ENCODE measurements around the gene SYNRG.

The SYNRG gene, protein sequence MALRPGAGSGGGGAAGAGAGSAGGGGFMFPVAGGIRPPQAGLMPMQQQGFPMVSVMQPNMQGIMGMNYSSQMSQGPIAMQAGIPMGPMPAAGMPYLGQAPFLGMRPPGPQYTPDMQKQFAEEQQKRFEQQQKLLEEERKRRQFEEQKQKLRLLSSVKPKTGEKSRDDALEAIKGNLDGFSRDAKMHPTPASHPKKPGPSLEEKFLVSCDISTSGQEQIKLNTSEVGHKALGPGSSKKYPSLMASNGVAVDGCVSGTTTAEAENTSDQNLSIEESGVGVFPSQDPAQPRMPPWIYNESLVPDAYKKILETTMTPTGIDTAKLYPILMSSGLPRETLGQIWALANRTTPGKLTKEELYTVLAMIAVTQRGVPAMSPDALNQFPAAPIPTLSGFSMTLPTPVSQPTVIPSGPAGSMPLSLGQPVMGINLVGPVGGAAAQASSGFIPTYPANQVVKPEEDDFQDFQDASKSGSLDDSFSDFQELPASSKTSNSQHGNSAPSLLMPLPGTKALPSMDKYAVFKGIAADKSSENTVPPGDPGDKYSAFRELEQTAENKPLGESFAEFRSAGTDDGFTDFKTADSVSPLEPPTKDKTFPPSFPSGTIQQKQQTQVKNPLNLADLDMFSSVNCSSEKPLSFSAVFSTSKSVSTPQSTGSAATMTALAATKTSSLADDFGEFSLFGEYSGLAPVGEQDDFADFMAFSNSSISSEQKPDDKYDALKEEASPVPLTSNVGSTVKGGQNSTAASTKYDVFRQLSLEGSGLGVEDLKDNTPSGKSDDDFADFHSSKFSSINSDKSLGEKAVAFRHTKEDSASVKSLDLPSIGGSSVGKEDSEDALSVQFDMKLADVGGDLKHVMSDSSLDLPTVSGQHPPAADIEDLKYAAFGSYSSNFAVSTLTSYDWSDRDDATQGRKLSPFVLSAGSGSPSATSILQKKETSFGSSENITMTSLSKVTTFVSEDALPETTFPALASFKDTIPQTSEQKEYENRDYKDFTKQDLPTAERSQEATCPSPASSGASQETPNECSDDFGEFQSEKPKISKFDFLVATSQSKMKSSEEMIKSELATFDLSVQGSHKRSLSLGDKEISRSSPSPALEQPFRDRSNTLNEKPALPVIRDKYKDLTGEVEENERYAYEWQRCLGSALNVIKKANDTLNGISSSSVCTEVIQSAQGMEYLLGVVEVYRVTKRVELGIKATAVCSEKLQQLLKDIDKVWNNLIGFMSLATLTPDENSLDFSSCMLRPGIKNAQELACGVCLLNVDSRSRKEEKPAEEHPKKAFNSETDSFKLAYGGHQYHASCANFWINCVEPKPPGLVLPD (N-terminal part only)

DNA sequence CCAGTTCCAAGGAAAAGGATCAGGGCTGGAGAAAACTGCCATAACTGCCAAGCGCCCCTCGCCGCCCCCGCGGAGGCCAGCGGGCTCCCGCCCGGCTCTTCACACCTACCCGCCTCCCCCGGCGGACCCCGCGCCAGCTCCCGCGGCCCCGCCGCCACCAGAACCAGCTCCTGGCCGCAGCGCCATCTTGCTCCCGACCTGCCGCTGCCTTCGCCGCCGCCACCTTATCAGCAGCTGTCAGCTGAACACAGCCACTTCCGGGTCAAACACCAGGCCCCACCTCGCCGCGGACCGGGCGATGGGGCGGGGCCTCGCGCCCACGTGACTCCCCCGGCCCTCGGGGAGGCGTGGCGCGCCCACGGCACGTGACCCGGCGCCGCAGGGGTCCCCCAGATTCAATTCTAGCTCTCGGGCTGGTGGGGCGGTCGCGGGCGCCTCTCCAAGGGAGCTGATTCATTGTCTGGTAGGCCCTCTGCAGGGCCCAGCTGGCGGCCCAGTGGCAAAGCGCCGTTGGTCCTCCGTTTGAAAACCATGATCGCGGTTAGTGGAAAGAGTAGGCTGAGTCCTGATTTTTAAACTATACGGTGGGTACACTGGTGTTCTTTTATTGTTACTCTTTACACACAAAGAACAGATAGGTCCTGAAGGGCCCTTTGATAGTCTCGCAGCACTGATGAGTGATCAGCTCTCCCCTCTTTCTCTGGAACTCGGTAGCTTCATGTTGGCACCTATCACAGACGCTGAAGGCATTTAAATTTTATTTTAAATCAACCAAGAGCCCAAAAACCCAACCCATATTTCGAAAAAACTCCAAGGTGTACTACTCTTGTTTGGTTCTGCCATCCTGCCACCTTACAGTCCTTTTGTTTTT lies at the start of gene SYNRG:
Gene SYNRG (minus strand): TSS at position 249 of the 871 bp plus-strand sequence. CDS start 63 bp downstream, at position 186.
- H3K4me1 Mint-ChIP-seq, result peaks cover 23% of the 10 kb centered on the region
- peak within 1 kb of the TSS; percentile 99 to 100 (median 99) for H3K27ac Mint-ChIP-seq
- H3K4me3 Mint-ChIP-seq, result peak within 1 kb of the TSS; percentile 89 to 98 (median 90)
- H3K36me3 Mint-ChIP-seq (ENCODE audit: low read depth), result peaks cover 44% of the 10 kb centered on the region
- TF ChIP-seq, protein P1, sequence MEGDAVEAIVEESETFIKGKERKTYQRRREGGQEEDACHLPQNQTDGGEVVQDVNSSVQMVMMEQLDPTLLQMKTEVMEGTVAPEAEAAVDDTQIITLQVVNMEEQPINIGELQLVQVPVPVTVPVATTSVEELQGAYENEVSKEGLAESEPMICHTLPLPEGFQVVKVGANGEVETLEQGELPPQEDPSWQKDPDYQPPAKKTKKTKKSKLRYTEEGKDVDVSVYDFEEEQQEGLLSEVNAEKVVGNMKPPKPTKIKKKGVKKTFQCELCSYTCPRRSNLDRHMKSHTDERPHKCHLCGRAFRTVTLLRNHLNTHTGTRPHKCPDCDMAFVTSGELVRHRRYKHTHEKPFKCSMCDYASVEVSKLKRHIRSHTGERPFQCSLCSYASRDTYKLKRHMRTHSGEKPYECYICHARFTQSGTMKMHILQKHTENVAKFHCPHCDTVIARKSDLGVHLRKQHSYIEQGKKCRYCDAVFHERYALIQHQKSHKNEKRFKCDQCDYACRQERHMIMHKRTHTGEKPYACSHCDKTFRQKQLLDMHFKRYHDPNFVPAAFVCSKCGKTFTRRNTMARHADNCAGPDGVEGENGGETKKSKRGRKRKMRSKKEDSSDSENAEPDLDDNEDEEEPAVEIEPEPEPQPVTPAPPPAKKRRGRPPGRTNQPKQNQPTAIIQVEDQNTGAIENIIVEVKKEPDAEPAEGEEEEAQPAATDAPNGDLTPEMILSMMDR (IDR thresholded peaks at IDR 0.05; ENCODE audit: unreplicated experiment in 3 of 3), result peak; percentile 40 to 52 (median 47)
- peaks cover 3% of the 10 kb centered on the region for H3K9me3 Mint-ChIP-seq
- H3K27me3 Mint-ChIP-seq (ENCODE audit: low read depth), result no peaks in the 10 kb centered on the region

DNA sequence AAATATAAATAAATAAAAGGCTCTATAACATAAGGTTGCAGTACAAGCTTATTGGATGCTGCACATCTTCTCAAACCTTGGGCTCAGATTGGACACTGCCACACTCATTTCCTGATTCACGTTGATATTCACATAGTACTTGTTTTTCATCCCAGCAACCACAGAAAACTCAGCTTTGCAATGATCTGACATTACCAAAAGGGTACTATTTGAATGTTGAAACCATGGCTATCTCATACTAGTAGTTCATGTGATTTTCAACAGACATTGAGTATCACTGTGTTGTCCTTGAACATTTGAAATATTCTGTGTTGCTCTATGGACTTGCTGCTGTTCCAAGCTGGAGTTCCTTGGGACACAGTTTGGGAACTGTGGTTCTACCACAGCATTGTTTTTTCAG lies 48.0 kb upstream of the SYNRG start:
- Mint-ChIP-seq H3K4me1 (no peaks in the 10 kb centered on the region), H3K27me3 (ENCODE audit: low read depth) (peaks cover 6% of the 10 kb centered on the region), H3K9me3 (no peaks in the 10 kb centered on the region), H3K4me3 (no peak overlapping the region), H3K36me3 (ENCODE audit: low read depth) (no peaks in the 10 kb centered on the region), H3K27ac (no peak overlapping the region)
- TF ChIP-seq, protein P1 (IDR thresholded peaks at IDR 0.05; ENCODE audit: unreplicated experiment in 3 of 3), result no peak

DNA sequence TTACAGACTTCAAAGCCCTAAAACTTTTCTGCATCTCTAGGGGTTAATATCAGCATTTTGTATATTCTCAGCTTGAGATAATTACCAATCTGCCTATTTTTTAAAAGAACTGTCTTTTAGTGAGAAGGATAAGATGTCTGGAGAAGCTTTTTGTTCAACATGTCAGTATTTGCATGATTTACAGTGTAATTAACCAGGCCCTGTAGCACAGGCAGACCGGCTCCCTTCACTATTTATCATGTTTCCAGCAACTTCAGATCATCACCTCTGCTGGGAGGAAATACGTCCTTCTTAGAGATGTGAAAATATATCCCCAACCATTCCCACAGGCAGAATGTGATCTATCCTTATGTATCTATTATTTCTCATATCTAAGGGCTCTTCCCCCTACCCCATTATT lies 42.6 kb upstream of the SYNRG start:
- H3K4me1 Mint-ChIP-seq, result no peaks in the 10 kb centered on the region
- H3K36me3 Mint-ChIP-seq (ENCODE audit: low read depth), result no peaks in the 10 kb centered on the region
- H3K27ac Mint-ChIP-seq, result no peak overlapping the region
- no peak overlapping the region for H3K4me3 Mint-ChIP-seq
- TF ChIP-seq, protein P1 (IDR thresholded peaks at IDR 0.05; ENCODE audit: unreplicated experiment in 3 of 3), result no peak
- H3K27me3 Mint-ChIP-seq (ENCODE audit: low read depth), result peaks cover 30% of the 10 kb centered on the region
- H3K9me3 Mint-ChIP-seq, result no peaks in the 10 kb centered on the region

DNA sequence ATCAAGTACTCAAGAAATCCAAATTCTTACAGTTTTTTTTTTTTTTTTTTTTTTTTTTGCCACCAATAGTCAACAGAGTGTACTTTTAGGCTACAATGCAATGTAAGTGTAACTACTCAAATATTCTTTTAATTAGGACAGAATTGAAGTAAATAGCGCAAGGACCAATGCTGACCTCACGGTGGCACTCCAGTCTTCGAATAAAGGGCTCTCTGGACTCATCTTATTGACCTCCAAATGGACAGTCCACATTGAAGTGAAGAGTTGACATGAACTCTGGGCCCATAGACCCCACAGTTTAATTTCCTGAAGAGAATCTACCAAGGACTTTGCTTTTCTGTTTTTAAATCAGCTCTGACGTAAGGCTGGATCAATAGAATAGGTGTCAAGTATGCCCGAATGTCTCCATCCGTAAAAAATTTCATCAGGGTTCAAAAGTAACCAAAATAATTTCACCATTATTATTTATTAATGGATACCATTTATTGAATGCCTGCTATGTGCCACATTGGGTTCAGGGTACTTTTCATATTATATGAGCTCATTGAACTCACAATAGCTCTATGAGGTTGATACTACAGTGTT lies 41.3 kb upstream of the SYNRG start:
- H3K36me3 Mint-ChIP-seq (ENCODE audit: low read depth), result no peaks in the 10 kb centered on the region
- no peak overlapping the region for H3K4me3 Mint-ChIP-seq
- no peaks in the 10 kb centered on the region for H3K4me1 Mint-ChIP-seq
- no peaks in the 10 kb centered on the region for H3K9me3 Mint-ChIP-seq
- peaks cover 43% of the 10 kb centered on the region for H3K27me3 Mint-ChIP-seq (ENCODE audit: low read depth)
- H3K27ac Mint-ChIP-seq, result no peak overlapping the region
- TF ChIP-seq, protein P1 (IDR thresholded peaks at IDR 0.05; ENCODE audit: unreplicated experiment in 3 of 3), result peak; percentile 46 to 61 (median 47)
